Muscle of leg (tissue), 11 donors: ENCODE data around the gene TMEM30A. TPM values are rescaled to one million over a fixed set of nuclear protein-coding genes. Genes with fewer than 3 reads are reported as not detected.

Source experiments
- DNase-seq: peaks from one replicate; pipeline ENCODE4 v3.0.0; 2013
- H3K27ac ChIP-seq: one replicate; pipeline ENCODE4 v1.5.1; 2013; ENCODE audit warnings: mild to moderate bottlenecking, low read length, control low read depth
- H3K27me3 ChIP-seq: one replicate; pipeline ENCODE4 v1.6.1; 2013; ENCODE audit warnings: low read length; ENCODE audit not compliant: control insufficient read depth, insufficient read depth
- H3K36me3 ChIP-seq: one replicate; pipeline ENCODE4 v1.6.1; 2013; ENCODE audit warnings: low read length; ENCODE audit not compliant: control insufficient read depth, insufficient read depth
- H3K4me1 ChIP-seq: one replicate; pipeline ENCODE4 v1.6.1; 2013; ENCODE audit warnings: low read length; ENCODE audit not compliant: control insufficient read depth, insufficient read depth
- H3K4me3 ChIP-seq: one replicate; pipeline ENCODE4 v1.5.1; 2013; ENCODE audit warnings: low read length, control low read depth
- H3K9me3 ChIP-seq: replicated peaks from 2 replicates; pipeline ENCODE4 v1.6.1; 2013; ENCODE audit warnings: low read depth, low read length; ENCODE audit not compliant: control insufficient read depth
- WGBS: methylation state at CpG from one replicate; pipeline ENCODE4 v1.1.5; 2013; ENCODE audit warnings: missing lambda C conversion rate; ENCODE audit not compliant: insufficient coverage; 5-methylcytosine and 5-hydroxymethylcytosine counted together
- polyA plus RNA-seq, 8 donors: library from polyadenylated mRNA; unstranded; fragments of 120-200 nt; gene quantifications; one replicate each; pipeline versions ENCODE4 v1.2.1 to v1.2.3, GENCODE V29; 2013; ENCODE audit warnings: inconsistent platforms in 1 of 8, low replicate concordance in 1 of 8; ENCODE audit not compliant: insufficient read length in 8 of 8, insufficient read depth in 1 of 8
- total RNA-seq: library from RNA; stranded (reverse); fragments of 120-200 nt; gene quantifications from one replicate; pipeline ENCODE4 v1.2.4, GENCODE V29; 2013

Gene TMEM30A
- total and polyA plus RNA-seq, 9 donors = 45.2 to 81.5 (median 61.0) TPM

GRCh38 chr6:75315978-75316377 is 31.4 kb upstream of the TMEM30A start:
- Histone ChIP-seq H3K4me1 (no peaks in the 10 kb centered on the region), H3K9me3 (no peaks in the 10 kb centered on the region), H3K27me3 (no peaks in the 10 kb centered on the region), H3K36me3 (peaks cover 3% of the 10 kb centered on the region), H3K4me3 (no peak overlapping the region), H3K27ac (no peak overlapping the region)
- DNase-seq = no peak

- no peaks in the 10 kb centered on the region for H3K9me3 ChIP-seq
- H3K27me3 ChIP-seq = no peaks in the 10 kb centered on the region
- WGBS = 66% methylated on average over 6 of the region's 11 CpGs
- no peak overlapping the region for H3K27ac ChIP-seq
- H3K36me3 ChIP-seq = peaks cover 6% of the 10 kb centered on the region
- H3K4me1 ChIP-seq = no peaks in the 10 kb centered on the region
- no peak for DNase-seq
- H3K4me3 ChIP-seq = no peak overlapping the region
These were observed 23.8 kb upstream of the TMEM30A start for GRCh38 chr6:75308250-75308988.

GRCh38 chr6:75307364-75308004 is 22.9 kb upstream of the TMEM30A start:
- no peak for DNase-seq
- WGBS = no CpG with 5 or more reads among the region's 2 CpGs

GRCh38 chr6:75306064-75306463 is 21.5 kb upstream of the TMEM30A start:
- no peak overlapping the region for H3K27ac ChIP-seq
- H3K9me3 ChIP-seq = no peaks in the 10 kb centered on the region
- no peaks in the 10 kb centered on the region for H3K27me3 ChIP-seq
- no peaks in the 10 kb centered on the region for H3K4me1 ChIP-seq
- peaks cover 3% of the 10 kb centered on the region for H3K36me3 ChIP-seq
- no CpG with 5 or more reads among the region's 3 CpGs for WGBS
- H3K4me3 ChIP-seq = no peak overlapping the region
- DNase-seq = no peak

More at GRCh38 chr6:75307364-75308004, 22.9 kb upstream of the TMEM30A start:
- Histone ChIP-seq H3K27me3 (no peaks in the 10 kb centered on the region), H3K4me3 (no peak overlapping the region), H3K4me1 (no peaks in the 10 kb centered on the region), H3K36me3 (peaks cover 6% of the 10 kb centered on the region), H3K9me3 (no peaks in the 10 kb centered on the region), H3K27ac (no peak overlapping the region)

GRCh38 chr6:75305573-75305972 is 21.0 kb upstream of the TMEM30A start:
- H3K27ac ChIP-seq = no peak overlapping the region
- peaks cover 3% of the 10 kb centered on the region for H3K36me3 ChIP-seq
- H3K27me3 ChIP-seq = no peaks in the 10 kb centered on the region
- WGBS = 50% methylated on average over 1 of the region's 5 CpGs
- no peaks in the 10 kb centered on the region for H3K9me3 ChIP-seq
- H3K4me3 ChIP-seq = no peak overlapping the region
- H3K4me1 ChIP-seq = no peaks in the 10 kb centered on the region
- no peak for DNase-seq

GRCh38 chr6:75302280-75302679 is 17.7 kb upstream of the TMEM30A start:
- no peak overlapping the region for H3K27ac ChIP-seq
- H3K9me3 ChIP-seq = no peaks in the 10 kb centered on the region
- WGBS = 96% methylated on average over 2 of the region's 3 CpGs
- no peaks in the 10 kb centered on the region for H3K27me3 ChIP-seq
- no peak overlapping the region for H3K4me3 ChIP-seq
- H3K4me1 ChIP-seq = peaks cover 2% of the 10 kb centered on the region
- H3K36me3 ChIP-seq = no peaks in the 10 kb centered on the region
- DNase-seq = no peak

GRCh38 chr6:75301537-75301936 is 16.9 kb upstream of the TMEM30A start:
- peaks cover 2% of the 10 kb centered on the region for H3K4me1 ChIP-seq
- no peaks in the 10 kb centered on the region for H3K36me3 ChIP-seq
- H3K9me3 ChIP-seq = no peaks in the 10 kb centered on the region
- no peak for DNase-seq
- no peak overlapping the region for H3K4me3 ChIP-seq
- H3K27me3 ChIP-seq = no peaks in the 10 kb centered on the region
- H3K27ac ChIP-seq = no peak overlapping the region

GRCh38 chr6:75301088-75301487 is 16.5 kb upstream of the TMEM30A start:
- no peak overlapping the region for H3K4me3 ChIP-seq
- no peaks in the 10 kb centered on the region for H3K36me3 ChIP-seq
- no CpG with 5 or more reads among the region's 2 CpGs for WGBS
- H3K27ac ChIP-seq = no peak overlapping the region
- DNase-seq = no peak
- H3K9me3 ChIP-seq = no peaks in the 10 kb centered on the region
- H3K4me1 ChIP-seq = peaks cover 2% of the 10 kb centered on the region
- no peaks in the 10 kb centered on the region for H3K27me3 ChIP-seq

- Histone ChIP-seq H3K36me3 (no peaks in the 10 kb centered on the region), H3K4me3 (no peak overlapping the region), H3K4me1 (peaks cover 2% of the 10 kb centered on the region), H3K27ac (peak overlapping the region; percentile 82), H3K27me3 (no peaks in the 10 kb centered on the region), H3K9me3 (no peaks in the 10 kb centered on the region)
- no peak for DNase-seq
- WGBS = no CpG with 5 or more reads among the region's 1 CpG
These were observed 15.9 kb upstream of the TMEM30A start for GRCh38 chr6:75300531-75300855.

GRCh38 chr6:75299801-75300530 is 15.4 kb upstream of the TMEM30A start:
- Histone ChIP-seq H3K36me3 (no peaks in the 10 kb centered on the region), H3K9me3 (no peaks in the 10 kb centered on the region), H3K27me3 (no peaks in the 10 kb centered on the region), H3K4me3 (no peak overlapping the region), H3K27ac (peak overlapping the region; percentile 82), H3K4me1 (peaks cover 2% of the 10 kb centered on the region)
- DNase-seq = peak; percentile 95
- WGBS = 13% methylated on average over 1 of the region's 2 CpGs
